HS-5 (cell line): ENCODE data around the gene FYB1.
A peak's percentile ranks its signal among the peaks of the same experiment; 100 is the strongest.

Experiments
- DNase-seq: peaks from one replicate; pipeline ENCODE4 v3.0.0-alpha.2; 2012; ENCODE audit warnings: low read depth

Gene FYB1

DNA sequence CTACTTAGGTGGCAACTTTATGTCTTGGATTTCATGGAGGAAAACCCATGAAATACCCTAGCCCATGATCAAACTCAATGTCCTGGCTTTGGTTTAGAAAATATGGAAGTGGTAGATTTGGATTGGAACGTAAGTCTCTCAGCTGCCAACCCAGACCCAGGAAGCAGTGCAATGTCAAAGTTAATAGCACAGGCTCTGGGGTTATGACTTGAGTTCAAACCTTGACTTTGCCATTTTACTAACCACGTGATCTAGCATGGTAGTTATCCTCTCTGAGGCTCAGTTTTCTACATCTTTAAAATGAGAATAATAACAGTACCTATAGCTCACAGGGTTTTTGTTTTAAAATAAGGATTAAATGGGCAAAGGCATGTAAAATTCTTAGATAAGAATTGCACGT, 13.8 kb downstream of the FYB1 start:
- no peak for DNase-seq

- no peak for DNase-seq
These were observed 15.4 kb downstream of the FYB1 start for GRCh38 chr5:39203951-39204350.

GRCh38 chr5:39203275-39203922, 16.0 kb downstream of the FYB1 start:
- no peak for DNase-seq

DNA sequence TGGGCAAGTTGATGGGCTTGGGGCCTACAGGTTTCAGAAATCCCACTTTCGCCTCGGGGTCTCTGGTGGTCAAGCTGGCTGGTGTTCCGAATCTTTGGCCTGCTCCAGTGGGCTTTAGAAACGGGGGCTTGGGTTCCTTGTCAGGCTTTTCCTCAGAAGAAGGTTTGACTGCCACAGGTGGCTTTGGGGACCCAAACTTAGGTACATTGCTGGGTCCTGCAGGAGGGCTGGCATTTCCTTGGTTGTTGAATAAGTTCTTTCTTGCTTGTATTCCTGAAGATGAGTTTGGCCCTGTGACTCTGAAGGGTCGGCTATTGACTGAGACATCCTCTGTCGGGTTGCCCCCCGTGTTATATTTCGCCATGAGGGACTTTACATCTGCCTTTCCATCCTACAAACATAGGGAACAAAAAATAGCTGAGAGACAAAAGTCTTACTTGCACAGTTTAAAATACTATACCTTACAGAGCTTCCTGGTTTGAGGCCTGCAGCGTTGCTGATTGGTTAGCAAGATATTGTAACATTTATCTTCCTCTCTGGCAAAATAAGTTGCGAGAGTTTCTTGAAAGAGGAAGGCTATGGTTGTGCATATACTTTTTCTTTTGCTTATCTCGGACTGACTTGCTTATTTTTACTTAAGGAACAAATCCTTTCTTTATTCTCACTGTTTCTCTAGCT, 16.6 kb downstream of the FYB1 start:
- DNase-seq, result no peak

DNA sequence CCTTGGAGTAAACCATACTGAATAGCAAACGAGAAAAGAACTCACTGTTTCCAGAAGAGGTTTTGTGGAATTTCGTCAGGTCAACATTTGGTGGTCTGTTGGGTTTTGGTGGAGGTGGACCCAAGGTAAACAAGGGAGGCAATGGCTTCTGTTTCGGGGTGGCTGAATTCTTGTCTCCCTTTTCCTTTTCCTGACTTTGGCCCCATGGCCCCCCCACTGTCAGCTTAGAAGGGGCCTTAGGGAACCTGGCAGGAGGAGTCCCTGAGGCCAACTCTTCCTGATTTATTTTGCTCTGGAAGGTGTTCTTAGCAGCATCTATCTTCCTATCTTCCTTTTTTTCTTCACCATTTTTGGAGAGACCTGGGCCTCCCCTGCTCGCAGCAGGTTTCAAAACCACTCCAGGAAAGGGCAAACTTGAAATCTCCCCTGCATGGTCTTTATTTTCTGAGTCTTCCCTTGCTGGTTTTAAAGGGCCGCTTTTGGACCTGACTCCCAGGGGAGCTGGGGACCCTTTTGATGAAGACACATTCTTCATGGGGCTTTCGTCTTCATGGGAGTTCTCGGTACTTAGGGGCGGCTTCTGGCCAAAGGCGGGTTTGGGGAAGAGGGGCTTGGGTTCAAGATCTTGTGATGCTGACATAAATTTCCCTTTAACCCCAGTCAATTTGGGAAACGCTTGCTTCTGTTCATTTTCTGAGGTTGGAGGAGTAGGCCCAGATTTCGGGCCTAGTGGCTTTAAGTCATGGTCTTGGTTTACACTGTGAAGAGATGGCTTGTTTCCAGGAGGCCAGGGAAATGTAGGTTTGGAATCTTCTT, 17.4 kb downstream of the FYB1 start:
- no peak for DNase-seq

GRCh38 chr5:39201160-39201780, 18.1 kb downstream of the FYB1 start:
- DNase-seq, result no peak

- DNase-seq, result no peak
These were observed 19.3 kb downstream of the FYB1 start for GRCh38 chr5:39200081-39200480.

DNA sequence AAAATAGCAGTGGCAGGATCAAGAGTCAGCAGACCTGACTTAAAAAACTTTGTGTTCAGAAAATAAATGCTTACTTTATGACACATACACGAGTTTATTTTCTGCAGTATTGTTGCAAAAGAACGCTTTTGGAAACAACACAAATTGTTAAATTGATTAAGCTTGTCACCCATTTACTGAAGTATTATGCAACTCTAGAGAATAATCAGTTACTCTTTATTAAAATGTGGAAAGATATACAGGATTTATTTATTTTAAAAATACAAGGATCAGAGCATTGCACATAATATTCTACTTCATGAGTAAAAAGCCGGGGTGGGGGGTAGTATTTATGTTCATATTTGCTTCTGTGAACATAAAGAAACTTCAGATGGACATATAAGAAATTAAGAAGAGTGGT, 20.0 kb downstream of the FYB1 start:
- no peak for DNase-seq

GRCh38 chr5:39198127-39198526, 21.2 kb downstream of the FYB1 start:
- DNase-seq, result no peak

- DNase-seq, result no peak
These were observed 21.8 kb downstream of the FYB1 start for GRCh38 chr5:39197556-39197955.

DNA sequence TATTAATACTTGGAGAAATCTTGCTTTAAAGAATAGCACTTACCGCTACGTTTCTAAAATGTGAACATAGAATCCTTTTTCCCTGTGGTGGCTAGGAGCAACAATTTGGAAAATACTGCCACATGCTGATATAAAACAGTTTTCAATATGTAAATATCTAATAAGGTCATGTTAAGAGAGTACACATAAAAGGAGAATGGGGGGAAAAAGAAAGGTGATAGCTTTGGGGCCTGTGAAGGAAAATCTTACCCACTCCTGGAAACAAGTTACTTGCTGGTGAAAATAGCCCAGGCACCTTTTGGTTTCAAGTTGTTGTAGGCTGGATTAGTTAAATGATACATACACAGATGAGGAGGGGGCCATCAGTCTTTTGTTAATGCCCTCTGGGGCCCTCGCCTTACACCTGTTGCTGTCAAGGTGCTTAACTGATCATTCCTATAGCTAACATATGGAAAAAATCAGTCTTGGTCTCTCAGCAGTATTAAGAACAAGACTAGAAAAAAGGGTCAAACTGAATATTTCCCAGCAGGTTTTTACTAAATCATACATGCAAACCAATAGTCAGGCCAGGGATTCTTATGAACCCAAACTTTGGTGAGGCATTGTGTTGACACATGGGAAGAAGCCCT, 24.1 kb downstream of the FYB1 start:
- no peak for DNase-seq

DNA sequence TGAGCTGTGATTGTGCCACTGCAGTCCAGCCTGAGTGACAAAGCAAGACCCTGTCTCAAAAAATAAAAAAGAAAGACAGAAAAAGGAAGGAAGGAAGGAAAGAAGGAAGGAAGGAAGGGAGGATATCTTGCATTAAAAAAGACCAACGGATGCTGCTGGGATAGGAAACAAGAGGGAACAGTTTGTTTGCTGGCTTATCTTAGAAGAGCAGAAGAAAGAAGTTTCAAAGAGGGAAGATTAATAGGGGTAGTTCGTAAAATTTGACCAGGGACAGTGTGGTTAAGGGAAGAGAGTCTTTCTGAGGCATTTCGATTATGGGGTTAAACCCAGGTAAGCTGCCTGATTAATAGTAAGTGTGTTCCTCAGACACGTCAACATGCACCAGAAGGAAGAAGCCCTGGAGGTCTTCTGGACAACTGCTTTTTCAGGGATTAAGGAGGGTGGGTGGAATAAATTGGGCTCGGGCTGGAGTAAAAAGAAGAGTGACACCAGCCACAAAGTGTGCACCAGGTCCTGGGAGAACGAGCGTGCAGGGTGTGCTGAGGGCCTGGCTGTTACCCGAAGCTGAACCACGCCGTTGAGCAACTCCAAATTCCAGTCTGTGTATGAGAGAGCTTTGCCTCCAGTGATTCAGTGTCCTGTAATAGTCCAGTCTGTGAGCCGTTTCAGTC, 24.8 kb downstream of the FYB1 start:
- DNase-seq, result peak; percentile 81

DNA sequence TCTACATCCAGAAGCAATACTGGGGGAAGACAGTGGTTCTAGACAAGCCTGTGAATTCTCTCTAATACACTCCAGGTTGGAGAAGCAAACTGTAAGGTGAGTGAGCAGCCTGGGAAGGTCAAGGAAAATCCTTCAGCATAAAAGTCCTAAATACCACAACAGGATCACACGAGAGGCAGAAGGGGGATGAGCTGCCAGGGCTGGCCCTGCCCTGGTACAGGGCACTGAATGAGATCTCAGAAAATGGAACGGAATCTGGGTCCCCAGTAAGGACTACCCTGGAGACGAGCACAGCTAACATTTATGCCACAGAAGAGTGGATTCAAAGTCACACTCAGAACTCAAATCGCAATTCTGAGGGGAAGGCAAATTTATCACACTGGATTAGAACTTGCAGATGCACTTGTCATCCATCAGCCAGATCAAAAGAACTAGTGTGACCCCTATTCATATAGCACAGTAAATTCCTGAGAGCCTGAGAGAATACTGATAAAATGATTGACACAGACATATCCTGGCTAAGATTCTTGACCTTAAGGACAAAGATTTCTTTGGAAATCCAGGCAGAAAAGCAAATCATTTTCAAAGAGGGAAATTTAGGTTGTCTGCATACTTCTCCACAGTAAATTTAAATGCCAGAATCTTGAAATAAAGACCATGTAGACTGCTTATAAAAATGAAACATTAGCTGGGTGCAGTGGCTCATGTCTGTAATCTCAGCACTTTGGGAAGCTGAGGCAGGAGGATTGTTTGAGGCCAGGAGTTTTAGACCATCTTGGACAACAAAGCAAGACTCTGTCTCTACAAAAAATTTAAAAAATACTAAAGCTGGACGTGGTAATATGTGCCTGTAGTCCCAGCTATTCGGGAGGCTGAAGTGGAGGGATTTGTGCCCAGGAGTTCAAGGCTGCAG, 25.6 kb downstream of the FYB1 start:
- no peak for DNase-seq

GRCh38 chr5:39192450-39193160, 26.8 kb downstream of the FYB1 start:
- no peak for DNase-seq

GRCh38 chr5:39191216-39191615, 28.1 kb downstream of the FYB1 start:
- no peak for DNase-seq

DNA sequence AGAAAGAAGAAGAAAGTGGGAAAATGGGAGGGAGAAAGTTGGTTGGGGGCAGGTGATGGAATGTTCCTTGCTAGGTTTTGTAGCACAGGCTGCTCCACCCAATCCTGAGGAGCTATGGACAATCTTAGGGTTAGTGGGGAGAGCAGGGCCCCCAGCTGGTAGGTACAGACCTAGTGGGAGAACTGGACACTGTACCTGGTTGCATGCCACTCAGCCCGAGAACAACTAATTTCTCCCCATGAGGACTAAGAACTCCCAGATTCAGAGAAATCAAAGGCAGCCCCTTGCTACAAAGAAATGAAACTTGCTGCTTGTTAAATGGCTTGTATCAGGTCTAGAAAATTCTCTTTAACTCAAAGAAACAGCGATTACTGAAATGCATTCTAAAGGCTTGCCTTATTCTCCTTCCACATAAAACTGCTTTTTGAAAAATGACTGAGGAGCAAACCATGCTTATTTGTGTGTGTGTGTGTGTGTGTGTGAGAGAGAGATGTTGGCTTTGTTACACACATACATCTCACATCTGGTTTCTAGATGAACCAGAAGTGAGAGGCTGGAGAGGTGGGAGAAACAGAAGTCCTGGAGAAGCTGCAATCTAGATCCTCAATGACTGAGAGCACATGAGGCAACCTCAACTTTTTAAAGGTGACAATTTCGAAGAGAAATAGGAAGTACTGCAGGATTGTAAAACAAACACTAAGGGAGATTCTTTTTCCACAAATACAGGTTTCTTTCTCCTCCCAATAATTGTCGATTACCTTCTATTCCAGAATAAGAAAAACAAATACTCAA, 28.9 kb downstream of the FYB1 start:
- no peak for DNase-seq

GRCh38 chr5:39189292-39189955, 29.9 kb downstream of the FYB1 start:
- DNase-seq, result no peak
